EH (cell line): ENCODE results near the gene ZNF225.
"Not testable (repeated sequence)": the region's sequence is repeated elsewhere in the genome, so short reads cannot be mapped to it uniquely, and the experiment has no call there.

ENCODE experiments used
- DNase-seq: peaks from one replicate; pipeline ENCODE4 v3.0.0-alpha.2; 2015; ENCODE audit warnings: low read depth

ZNF225 gene

DNA sequence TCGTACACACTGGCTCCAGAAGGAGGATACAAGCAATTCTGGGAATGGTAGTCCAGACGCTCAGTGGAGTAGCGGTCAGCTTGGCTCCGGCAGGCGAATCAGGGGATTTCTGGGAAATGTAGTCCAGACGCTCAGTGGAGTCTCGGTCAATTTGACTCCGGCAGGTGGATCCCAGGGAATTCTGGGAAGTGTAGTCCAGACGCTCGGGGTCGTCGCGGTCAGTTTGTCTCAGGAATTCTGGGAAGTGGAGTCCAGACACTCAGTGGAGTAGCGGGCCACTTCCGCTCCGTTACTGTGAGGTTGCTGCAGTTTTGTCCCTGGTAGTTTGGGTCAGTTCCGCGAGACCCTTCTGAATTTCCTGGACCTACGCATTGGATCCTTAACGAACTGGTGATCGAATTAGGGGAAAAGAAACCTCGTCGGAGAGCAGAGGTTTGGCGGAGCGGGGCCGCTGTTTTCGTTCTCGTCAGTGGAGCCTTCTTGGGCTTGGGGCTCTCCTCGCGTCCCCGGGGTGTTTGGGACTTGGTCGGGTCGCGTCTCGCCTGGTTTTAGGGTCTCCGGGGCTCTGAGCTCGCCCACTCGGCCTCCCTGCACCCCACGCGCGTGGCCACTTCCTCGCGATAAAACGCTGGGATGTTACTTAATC is at the start of gene ZNF225:
Gene ZNF225, plus strand, starts transcription at position 262 of the 646 bp plus-strand sequence. CDS start 2,429 bp downstream, outside the sequence.
- DNase-seq: peak; percentile 99

DNA sequence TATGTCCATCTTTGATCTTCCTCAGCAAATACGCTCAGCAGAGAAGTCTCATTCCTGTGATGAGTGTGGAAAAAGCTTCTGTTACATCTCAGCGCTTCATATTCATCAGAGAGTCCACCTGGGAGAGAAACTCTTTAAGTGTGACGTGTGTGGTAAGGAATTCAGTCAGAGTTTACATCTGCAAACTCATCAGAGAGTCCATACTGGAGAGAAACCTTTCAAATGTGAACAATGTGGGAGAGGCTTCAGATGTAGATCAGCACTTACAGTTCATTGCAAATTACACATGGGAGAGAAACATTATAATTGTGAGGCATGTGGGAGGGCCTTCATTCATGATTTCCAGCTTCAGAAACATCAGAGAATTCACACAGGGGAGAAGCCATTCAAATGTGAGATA is 46.9 kb upstream of the ZNF225 start:
- DNase-seq: no peak

DNA sequence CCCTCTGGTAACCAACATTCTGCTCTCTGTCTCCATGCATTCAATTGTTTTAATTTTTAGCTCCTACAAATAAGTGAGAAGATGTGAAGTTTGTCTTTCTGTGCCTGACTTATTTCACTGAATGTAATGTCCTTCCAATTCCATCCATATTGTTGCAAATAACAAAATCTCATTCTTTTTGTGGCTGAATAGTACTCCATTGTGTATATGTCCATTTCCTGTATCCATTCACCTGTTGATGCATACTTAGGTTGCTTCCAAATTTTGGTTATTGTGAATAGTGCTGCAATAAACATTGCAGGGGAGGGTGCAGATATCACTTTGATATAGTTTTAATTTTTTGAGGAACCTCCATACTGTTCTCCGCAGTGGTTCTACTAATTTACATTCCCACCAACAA is 43.8 kb upstream of the ZNF225 start:
- DNase-seq: no peak

DNA sequence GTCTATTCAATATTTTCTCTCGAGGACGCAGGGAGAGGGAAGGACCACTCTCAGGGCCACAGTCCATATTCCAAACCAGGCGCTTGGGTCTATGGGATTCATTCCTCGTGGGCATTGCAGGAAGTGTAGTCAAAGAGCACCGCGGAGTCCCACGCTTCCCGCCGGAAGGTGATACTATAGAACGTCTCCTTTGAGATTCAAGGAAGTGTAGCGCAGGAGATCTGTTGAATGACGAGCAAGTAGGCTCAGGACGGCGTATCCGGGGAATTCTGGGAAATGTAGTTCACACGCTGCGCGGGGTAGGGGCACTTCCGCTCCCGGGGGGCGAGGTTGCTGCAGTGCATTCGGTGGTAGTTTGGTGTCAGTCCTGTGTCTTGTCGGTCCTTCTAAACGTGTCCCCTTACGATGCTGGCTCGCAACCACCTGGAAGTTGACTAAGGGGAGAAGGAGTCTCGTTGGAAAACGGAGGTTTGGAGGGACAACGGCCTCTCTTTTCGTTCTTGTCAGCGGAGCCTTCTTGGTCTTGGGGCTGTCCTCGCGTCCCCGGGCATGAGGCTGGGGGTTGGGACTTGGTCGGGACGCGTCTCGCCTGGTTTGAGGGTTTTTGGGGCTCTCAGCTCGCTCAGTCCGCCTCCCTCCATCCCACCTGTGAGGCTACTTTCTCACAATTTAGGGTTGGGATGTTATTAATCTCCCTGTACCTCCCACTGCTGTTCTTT is 41.2 kb upstream of the ZNF225 start, which contains the start of gene ZNF284:
Gene ZNF284, plus strand, starts transcription at position 336 of the 719 bp plus-strand sequence. CDS start 4,231 bp downstream, outside the sequence.
- peak; percentile 93 for DNase-seq

DNA sequence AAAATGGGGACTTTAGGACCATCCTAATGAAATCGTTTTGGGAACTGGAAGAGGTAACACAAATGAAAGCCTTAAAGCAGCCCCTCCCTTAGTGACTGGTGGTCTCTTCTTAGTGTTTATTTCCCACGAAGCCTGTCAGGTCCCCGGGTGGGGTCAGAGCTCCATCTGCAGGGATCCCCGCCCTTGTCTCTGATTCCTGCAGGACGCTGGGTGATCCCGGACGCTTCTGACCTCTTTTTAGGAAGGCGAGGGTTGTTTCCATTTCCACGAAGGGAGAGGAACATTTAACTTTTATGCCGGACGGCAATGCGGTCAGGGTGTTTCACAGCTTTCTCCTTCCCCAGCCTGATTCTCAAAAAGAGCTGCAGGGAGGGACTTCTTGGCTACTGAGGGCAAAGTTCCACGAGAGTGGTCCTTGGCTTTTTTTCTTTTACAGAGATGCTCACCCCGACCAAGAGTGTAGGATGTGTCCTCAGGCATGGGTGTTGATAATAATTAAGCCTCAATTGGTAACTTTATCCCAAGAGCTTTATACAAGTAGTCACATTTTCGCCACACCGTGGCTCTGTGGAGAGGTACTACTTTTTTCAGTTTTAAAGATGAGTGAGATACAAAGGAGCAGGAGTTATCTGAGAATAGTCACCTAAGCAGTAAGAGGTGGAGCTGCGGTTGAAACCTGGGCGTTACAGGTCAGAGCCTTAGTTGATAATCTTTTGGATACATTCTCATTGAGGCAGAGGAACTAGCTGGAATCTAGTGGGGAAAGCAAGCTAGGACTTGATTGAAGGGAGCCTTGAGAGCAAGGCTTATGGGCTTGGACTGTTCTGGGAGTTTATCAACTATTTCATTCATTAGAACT is 40.4 kb upstream of the ZNF225 start:
- peak; percentile 20 for DNase-seq

DNA sequence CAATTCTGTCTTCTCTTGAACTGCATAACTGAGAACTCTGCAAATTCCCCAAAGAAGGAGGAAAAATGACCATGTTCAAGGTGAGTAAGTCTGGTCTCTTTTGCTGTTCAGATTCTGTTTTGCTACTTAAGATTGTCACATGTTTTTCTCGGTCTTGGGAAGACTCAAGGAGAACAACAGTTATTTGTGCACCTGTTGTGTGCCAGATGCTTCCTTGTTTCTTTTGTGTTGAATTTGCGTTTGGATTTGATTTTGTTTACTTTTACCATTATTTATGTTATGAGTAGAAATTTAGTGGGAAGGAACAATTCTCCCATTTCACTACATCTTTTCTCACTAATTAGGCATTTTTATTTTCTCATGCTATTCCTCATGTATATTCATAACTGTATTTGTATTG is 36.9 kb upstream of the ZNF225 start:
- DNase-seq: no peak

DNA sequence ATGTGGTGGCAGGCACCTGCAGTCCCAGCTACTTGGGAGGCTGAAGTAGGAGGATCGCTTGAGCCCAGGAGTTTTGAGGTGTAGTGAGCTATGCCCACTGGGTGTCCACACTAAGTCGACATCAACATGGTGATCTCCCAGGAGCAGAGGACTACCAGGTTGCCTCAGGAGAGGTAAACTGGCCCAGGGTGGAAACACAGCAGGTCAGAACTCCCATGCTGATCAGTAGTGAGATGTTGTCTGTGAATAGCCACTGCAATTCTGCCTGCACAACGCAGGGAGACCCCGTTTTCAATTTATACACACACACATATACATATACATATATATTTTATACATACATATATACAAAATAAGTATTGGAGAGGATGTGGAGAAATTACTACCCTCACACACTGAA is 21.1 kb upstream of the ZNF225 start:
- DNase-seq: no peak

DNA sequence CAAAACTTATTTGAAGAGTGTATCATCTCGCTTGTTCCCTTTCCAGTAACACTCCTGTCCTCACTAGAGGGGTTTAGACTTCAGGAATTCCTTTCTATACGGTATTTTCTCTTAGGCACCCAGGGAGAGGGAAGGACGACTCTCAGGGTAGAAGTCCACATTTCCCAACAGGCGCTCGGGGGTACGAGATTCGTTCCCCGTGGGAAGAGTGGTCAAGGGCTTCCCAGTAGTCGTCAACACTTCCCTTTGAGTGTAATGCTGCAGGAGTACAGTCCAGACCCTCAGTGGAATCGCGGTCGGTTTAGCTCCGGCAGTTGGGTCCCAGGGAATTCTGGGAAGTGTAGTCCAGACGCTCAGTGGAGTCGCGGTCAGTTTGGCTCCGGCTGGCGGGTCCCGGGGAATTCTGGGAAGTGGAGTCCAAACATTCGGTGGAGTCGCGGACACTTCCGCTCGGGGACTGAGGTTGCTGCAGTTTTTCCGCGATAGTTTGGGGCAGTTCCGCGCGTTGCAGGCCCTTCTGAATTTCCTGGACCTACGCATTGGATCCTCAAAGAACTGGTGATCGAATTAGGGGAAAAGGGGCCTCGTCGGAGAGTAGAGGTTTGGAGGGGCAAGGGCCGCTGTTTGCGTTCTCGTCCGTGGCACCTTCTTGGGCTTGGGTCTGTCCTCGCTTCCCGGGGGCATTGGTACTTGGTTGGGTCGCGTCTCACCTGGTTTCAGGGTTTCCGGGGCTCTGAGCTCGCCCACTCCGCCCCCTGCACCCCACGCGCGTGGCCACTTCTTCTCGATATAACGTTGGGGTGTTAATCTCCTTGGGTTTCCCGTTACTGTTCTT is 19.1 kb upstream of the ZNF225 start, which contains the start of gene ZNF224:
Gene ZNF224, plus strand, starts transcription at position 431 of the 835 bp plus-strand sequence. CDS start 3,513 bp downstream, outside the sequence.
- peak; percentile 94 for DNase-seq

DNA sequence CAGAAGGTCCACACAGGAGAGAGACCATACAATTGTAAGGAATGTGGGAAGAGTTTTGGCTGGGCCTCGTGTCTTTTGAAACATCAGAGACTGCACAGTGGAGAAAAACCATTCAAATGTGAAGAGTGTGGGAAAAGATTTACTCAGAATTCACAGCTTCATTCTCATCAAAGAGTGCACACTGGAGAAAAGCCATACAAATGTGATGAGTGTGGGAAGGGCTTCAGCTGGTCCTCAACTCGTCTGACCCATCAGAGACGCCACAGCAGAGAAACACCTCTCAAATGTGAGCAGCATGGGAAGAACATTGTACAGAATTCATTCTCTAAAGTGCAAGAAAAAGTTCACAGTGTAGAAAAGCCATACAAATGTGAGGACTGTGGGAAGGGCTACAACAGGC is 5.4 kb upstream of the ZNF225 start:
- no peak for DNase-seq

DNA sequence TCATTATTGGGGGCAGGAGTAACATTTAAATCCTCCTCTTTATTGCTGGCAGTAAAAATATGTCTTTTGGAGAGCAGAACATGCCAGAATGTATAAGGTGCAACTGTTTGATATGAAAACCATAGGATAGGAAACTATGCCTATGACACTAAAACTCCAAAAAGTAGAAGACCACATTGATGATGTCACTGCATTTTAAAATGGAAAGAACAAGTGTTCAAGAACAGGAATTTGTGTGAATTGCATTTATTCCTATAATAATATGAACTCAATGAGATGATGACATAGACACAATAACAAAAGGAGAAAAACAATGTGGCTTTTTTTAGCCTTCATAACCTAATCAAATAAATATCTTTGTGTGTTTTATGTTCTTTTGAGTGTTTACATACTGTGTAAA is 3.7 kb upstream of the ZNF225 start:
- no peak for DNase-seq

DNA sequence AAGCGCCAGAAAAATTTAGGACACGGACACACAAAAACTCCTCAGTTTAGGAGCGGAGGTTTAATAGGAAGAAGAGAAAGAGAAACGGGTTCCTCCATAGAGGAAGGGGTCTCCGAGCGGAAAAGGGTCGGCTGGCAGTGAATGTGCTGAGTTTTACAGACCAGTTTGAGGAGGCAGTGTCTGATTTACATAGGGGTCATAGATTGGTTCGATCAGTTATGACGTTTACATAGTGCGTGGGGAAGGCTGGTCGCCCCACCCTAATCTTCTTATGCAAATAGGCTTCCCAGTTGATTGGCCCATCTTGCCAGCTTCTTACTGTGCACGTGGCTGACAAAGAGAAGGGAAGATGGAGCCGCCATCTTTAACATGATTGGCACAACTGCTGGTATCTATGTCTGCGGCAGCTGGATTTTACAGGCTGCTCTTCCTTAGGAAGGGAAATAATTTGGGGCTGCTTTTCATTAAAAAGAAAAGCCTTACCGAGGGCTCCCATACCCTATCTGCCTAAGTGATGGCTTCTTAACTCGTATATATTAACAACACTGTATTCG is 1.2 kb upstream of the ZNF225 start:
- DNase-seq: peak; percentile 84

DNA sequence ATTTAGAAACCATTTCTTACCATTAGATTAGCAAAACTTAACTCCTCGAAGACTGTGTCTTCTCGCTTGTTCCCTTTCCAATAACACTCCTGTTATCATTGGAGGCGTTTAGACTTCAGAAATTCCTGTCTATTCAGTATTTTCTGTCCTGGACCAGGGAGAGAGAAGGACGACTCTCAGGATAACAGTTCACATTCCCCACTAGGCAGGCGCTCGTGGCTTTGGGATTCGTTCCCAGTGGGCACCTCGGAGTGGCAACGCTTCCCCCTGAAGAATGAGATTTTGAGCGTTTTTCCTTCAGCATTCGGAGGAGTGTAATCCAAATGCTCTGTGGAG is 429 bp upstream of the ZNF225 start:
- DNase-seq: no peak

DNA sequence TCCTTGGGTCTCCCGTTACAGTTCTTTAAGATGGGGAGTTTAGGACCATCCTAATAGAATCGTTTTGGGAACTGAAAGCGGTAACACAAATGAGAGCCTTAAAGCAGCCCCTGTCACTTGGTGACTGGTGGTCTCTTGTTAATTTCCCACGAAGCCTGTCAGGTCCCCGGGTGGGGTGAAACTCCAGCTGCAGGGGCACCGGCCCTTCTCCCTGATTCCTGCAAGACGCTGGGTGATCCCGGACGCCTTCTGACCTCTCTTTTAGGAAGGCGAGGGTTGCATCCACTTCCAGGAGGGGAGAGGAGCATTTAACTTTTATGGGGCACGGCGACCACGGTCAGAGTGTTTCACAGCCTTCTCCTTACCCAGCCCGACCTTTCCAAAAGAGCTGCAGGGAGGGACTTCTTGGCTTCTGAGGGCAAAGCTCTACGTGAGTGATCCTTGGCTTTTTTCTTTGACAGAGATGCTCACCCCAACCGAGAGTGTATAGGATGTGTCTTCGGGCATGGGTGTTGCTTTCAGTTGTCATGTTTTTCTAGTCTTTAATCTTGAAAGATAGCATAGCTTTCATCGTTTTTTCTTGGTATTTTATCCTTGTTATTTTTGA is 688 bp downstream of the ZNF225 start:
- DNase-seq: no peak

DNA sequence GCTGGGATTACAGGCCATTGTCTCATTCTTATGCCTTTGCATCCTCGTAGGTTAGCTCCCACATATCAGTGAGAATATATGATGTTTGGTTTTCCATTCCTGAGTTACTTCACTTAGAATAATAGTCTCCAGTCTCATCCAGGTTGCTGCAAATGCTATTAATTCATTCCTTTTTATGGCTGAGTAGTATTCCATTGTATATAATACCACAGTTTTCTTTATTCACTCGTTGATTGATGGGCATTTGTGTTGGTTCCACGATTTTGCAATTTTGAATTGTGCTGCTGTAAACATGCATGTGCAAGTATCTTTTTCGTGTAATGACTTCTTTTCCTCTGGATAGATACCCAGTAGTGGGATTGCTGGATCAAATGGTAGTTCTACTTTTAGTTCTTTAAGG is 8.0 kb downstream of the ZNF225 start:
- DNase-seq: not testable (repeated sequence)

DNA sequence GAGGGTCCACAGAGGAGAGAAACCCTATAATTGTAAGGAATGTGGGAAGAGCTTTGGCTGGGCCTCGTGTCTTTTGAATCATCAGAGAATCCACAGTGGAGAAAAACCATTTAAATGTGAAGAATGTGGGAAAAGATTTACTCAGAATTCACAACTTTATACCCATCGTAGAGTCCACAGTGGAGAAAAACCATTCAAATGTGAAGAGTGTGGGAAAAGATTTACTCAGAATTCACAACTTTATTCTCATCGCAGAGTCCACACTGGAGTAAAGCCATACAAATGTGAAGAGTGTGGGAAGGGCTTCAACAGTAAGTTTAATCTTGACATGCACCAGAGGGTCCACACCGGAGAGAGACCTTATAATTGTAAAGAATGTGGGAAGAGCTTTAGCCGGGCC is 18.8 kb downstream of the ZNF225 start:
- no peak for DNase-seq

DNA sequence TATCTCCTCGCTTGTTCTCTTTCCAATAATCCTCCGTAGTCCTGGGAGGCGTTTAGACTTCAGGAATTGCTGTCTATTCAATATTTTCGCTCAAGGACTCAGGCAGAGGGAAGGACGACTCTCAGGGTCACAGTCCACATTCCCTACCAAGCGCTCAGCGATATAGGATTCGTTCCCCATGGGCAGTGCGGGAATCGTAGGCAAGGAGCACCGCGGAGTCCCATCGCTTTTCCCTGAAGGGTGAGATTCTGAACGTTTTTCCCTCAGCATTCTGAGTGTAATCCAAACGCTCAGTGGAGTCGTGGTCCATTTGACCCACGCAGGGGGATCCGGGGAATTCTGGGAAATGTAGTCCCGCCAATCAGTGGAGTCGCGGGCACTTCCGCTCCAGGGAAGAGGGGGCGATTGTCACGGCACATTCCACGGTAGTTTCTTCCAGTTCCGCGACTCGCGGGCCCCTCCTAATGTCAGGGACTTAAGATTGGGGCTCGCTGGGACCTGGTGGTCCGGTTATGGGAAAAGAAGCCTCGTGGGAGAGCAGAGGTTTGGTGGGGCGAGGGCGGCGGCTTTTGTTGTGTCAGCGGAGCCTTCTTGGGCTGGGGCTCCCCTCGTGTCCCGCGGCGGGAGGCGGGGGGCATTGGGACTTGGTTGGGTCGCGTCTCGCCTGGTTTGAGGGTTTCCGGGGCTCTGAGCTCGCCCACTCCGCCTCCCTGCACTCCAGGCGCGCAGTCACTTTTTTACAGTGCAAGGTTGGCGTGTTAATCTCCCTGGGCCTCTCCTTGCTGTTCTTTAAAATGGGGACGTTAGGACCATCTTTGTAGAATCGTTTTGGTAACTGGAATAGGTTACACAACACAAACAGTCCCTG is 28.2 kb downstream of the ZNF225 start, which contains the start of gene ZNF234:
Gene ZNF234, plus strand, starts transcription at position 364 of the 868 bp plus-strand sequence. CDS start 3,079 bp downstream, outside the sequence.
- peak; percentile 91 for DNase-seq

DNA sequence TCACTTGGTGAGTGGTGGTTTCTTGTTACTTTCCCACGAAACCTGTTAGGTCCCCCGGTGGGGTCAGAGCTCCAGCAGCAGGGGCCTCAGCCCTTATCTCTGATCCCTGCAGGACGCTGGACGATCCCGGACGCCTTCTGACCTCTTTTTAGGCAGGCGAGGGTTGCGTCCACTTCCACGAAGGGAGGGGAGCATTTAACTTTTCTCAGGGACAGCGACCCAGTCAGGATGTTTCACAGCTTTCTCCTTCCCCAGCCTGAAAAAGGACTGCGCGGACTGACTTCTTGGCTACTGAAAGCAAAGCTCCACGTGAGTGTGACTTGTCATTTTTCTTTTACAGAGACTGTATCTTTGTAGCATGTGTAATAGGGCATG is 28.8 kb downstream of the ZNF225 start:
- DNase-seq: peak; percentile 43

DNA sequence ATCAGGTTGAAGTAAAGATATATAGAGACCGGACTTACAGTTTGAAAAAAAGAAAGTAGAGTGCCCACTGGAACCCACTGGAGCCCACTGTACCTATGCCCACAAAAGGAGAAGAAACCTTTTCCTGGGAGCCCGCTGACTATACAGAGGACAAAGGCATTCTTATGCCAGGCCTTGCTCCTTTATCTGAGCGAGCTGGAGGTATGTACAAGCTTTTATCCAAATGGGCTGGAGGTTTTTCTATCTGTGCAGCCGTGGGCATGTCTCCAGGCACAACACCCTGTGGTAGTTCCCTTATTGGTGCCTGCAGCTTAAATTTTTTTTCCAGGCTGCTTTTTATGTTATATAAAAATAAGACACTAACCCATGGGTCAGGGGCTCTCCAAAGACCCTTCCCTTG is 36.6 kb downstream of the ZNF225 start:
- no peak for DNase-seq

DNA sequence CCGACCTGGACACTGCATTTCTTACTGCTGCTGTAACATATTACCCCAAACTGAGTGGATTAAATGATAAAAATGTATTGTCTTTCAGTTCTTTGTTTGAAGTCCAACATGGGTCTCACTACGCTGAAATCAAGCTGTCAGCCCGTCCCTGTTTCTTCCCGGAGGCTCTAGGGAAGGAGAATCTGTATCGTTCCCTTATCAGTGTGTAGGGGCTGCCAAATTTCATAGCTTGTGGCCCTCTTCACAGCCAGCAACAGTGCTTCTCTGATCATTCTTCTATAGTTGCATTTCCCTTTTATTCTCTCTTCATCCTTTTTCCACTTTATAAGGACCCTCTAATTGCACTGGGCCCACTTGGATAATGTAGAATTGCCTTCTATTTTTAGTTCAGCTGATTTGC is 38.3 kb downstream of the ZNF225 start:
- DNase-seq: no peak

DNA sequence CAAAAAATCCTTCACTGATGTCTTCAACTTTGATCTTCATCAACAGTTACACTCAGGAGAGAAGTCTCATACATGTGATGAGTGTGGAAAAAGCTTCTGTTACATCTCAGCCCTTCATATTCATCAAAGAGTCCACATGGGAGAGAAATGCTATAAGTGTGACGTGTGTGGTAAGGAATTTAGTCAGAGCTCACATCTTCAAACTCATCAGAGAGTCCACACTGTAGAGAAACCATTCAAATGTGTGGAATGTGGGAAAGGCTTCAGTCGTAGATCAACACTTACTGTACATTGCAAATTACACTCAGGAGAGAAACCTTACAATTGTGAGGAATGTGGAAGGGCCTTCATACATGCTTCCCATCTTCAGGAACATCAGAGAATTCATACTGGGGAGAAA is 43.3 kb downstream of the ZNF225 start:
- no peak for DNase-seq
